NOMO-1 treated with DMSO at 0.1 percent for 48 hours (cell line): ENCODE measurements around the gene PRKN.
"Not testable (repeated sequence)": the region's sequence is repeated elsewhere in the genome, so short reads cannot be mapped to it uniquely, and the experiment has no call there.

ENCODE experiments used
- DNase-seq: peaks from one replicate; lab custom pipeline; 2025; ENCODE audit not compliant: unreplicated experiment; lab: John Stamatoyannopoulos, UW

Gene PRKN

GRCh38 chr6:162471842-162472241, 255.7 kb downstream of the PRKN start:
- no peak for DNase-seq

GRCh38 chr6:162468326-162468725, 259.2 kb downstream of the PRKN start:
- no peak for DNase-seq

- DNase-seq = no peak
These were observed 259.9 kb downstream of the PRKN start for GRCh38 chr6:162467679-162468078.

GRCh38 chr6:162463576-162463975, 264.0 kb downstream of the PRKN start:
- DNase-seq = no peak

- no peak for DNase-seq
These were observed 267.6 kb downstream of the PRKN start for GRCh38 chr6:162459985-162460384.

- no peak for DNase-seq
These were observed 277.2 kb downstream of the PRKN start for GRCh38 chr6:162450358-162450757.

- DNase-seq = no peak
These were observed 279.3 kb downstream of the PRKN start for GRCh38 chr6:162448294-162448693.

- DNase-seq = no peak
These were observed 284.5 kb downstream of the PRKN start for GRCh38 chr6:162443101-162443500.

GRCh38 chr6:162442687-162443086, 284.9 kb downstream of the PRKN start:
- DNase-seq = no peak

GRCh38 chr6:162441991-162442390, 285.6 kb downstream of the PRKN start:
- no peak for DNase-seq

GRCh38 chr6:162438980-162439379, 288.6 kb downstream of the PRKN start:
- no peak for DNase-seq

GRCh38 chr6:162435071-162435470, 292.5 kb downstream of the PRKN start:
- DNase-seq = no peak

GRCh38 chr6:162421004-162421403, 306.6 kb downstream of the PRKN start:
- no peak for DNase-seq

GRCh38 chr6:162416831-162417537, 310.6 kb downstream of the PRKN start:
- no peak for DNase-seq

GRCh38 chr6:162416307-162416706, 311.3 kb downstream of the PRKN start:
- DNase-seq = no peak

GRCh38 chr6:162409741-162410691, 317.6 kb downstream of the PRKN start:
- no peak for DNase-seq

GRCh38 chr6:162408826-162409535, 318.6 kb downstream of the PRKN start:
- no peak for DNase-seq

GRCh38 chr6:162404951-162405350, 322.6 kb downstream of the PRKN start:
- DNase-seq = no peak

- DNase-seq = no peak
These were observed 324.5 kb downstream of the PRKN start for GRCh38 chr6:162403031-162403430.

- DNase-seq = no peak
These were observed 332.4 kb downstream of the PRKN start for GRCh38 chr6:162395181-162395580.

GRCh38 chr6:162390961-162391811, 336.4 kb downstream of the PRKN start:
- DNase-seq = not testable (repeated sequence)
